Spleen (tissue), 7 donors: ENCODE results near the gene BASP1.

Source experiments
- CTCF ChIP-seq, 11 experiments: fragments of 200-600 bp in 7 of 11; fragments of 450-650 bp in 4 of 11; sonication (generic) in 4 of 11; IDR thresholded peaks in 8 of 11; conservative IDR thresholded peaks in 3 of 11; 1 replicate in 7 of 11; 2 replicates in 4 of 11; pipeline versions ENCODE4 v1.4.0 to v1.8.0; 2016 to 2021; ENCODE audit warnings: antibody characterized with exemption in 11 of 11, inconsistent platforms in 4 of 11, mild to moderate bottlenecking in 1 of 11
- POLR2A ChIP-seq, 3 donors: fragments of 450-650 bp; IDR thresholded peaks; one replicate each; pipeline ENCODE4 v1.5.1; 2017; ENCODE audit warnings: antibody characterized with exemption in 3 of 3, mild to moderate bottlenecking in 1 of 3
- POLR2AphosphoS5 ChIP-seq, 3 donors: sonication (generic); formaldehyde crosslinking; IDR thresholded peaks; one replicate each; pipeline ENCODE4 v1.5.1; 2017; ENCODE audit warnings: antibody characterized with exemption in 3 of 3
- donor health status: DM: no; HTN: no; CAD: no; lungs with moderate emphysema.
- donor health status: DM: no; HTN: no; CAD: no.
- donor health status: DM: no; HTN: no; CAD: no.

- TF ChIP-seq POLR2AphosphoS5 (IDR thresholded peaks at IDR 0.05), result no peak
- TF ChIP-seq CTCF (IDR thresholded peaks at IDR 0.05 in 8 of 11, conservative IDR thresholded peaks at IDR 0.05 in 3 of 11), result no peak
- TF ChIP-seq POLR2A (IDR thresholded peaks at IDR 0.05), result no peak
Observed at GRCh38 chr5:17206021-17206420, 11.4 kb upstream of the BASP1 start.
